ENCODE measurements around the gene WDR44.

GRCh38 chrX:118350221-118350620 lies 4.3 kb downstream of the WDR44 start:
- TF ChIP-seq CTCF (conservative IDR thresholded peaks at IDR 0.05; ENCODE audit: low read depth, low read length) (no peak), EZH2phosphoT487 (IDR thresholded peaks at IDR 0.05; ENCODE audit: borderline replicate concordance, low read length) (no peak)

Data from PC-3 (cell line).